GM12864 (cell line): ENCODE results near the gene SLC5A1.
"Not testable (repeated sequence)": the region's sequence is repeated elsewhere in the genome, so short reads cannot be mapped to it uniquely, and the experiment has no call there.

Experiments used
- DNase-seq: peaks from one replicate; pipeline ENCODE4 v3.0.0-alpha.2; 2011; ENCODE audit warnings: low read depth
- H3K4me3 ChIP-seq: 2 replicates; pipeline ENCODE4 v1.5.1; 2011; ENCODE audit warnings: mild to moderate bottlenecking, low read depth, low read length, control low read depth
- CTCF ChIP-seq: IDR thresholded peaks from 2 replicates; pipeline ENCODE4 v1.5.1; 2011; ENCODE audit warnings: low read depth, mild to moderate bottlenecking, moderate library complexity, low read length, control low read depth, inconsistent platforms; ENCODE audit errors: missing control alignments

Gene SLC5A1

GRCh38 chr22:32130464-32130863 lies 87.4 kb downstream of the SLC5A1 start:
- no peak for DNase-seq
- H3K4me3 ChIP-seq, result no peak overlapping the region
- TF ChIP-seq CTCF, result no peak

- no peak for DNase-seq
- TF ChIP-seq CTCF, result no peak
- H3K4me3 ChIP-seq, result no peak overlapping the region
Measured at GRCh38 chr22:32132126-32132525, 89.1 kb downstream of the SLC5A1 start.

GRCh38 chr22:32132783-32133182 lies 89.7 kb downstream of the SLC5A1 start:
- no peak overlapping the region for H3K4me3 ChIP-seq
- no peak for TF ChIP-seq CTCF
- DNase-seq, result no peak

- not testable (repeated sequence) for DNase-seq, H3K4me3 ChIP-seq
Measured at GRCh38 chr22:32134796-32135195, 91.7 kb downstream of the SLC5A1 start.

- H3K4me3 ChIP-seq, DNase-seq: not testable (repeated sequence)
Measured at GRCh38 chr22:32135958-32136357, 92.9 kb downstream of the SLC5A1 start.

- DNase-seq, H3K4me3 ChIP-seq: not testable (repeated sequence)
Measured at GRCh38 chr22:32136881-32137280, 93.8 kb downstream of the SLC5A1 start.

- DNase-seq, result peak; percentile 43
- H3K4me3 ChIP-seq, result peak overlapping the region; percentile 39
Measured at GRCh38 chr22:32137731-32138324, 94.8 kb downstream of the SLC5A1 start.

- DNase-seq, H3K4me3 ChIP-seq: not testable (repeated sequence)
Measured at GRCh38 chr22:32138576-32138975, 95.5 kb downstream of the SLC5A1 start.

GRCh38 chr22:32140688-32141087 lies 97.6 kb downstream of the SLC5A1 start:
- H3K4me3 ChIP-seq, DNase-seq: not testable (repeated sequence)
- peak; percentile 48 for TF ChIP-seq CTCF

- no peak for TF ChIP-seq CTCF
- no peak overlapping the region for H3K4me3 ChIP-seq
- no peak for DNase-seq
Measured at GRCh38 chr22:32142600-32142999, 99.5 kb downstream of the SLC5A1 start.
